SJCRH30 (cell line): ENCODE results near the gene NPIPB6. TPM values are rescaled to one million over a fixed set of nuclear protein-coding genes. Genes with fewer than 3 reads are reported as not detected.
"Not testable (repeated sequence)": the region's sequence is repeated elsewhere in the genome, so short reads cannot be mapped to it uniquely, and the experiment has no call there.

ENCODE experiments used
- DNase-seq, 2 experiments: peaks; one replicate each; pipeline ENCODE4 v3.0.0-alpha.2; 2015 to 2020
- H3K27ac ChIP-seq: fragments of 250-450 bp; sonication (Bioruptor Pico); 2 replicates; pipeline ENCODE4 v1.5.1; 2020; ENCODE audit warnings: mild to moderate bottlenecking, moderate library complexity
- H3K27me3 ChIP-seq: fragments of 250-450 bp; sonication (Bioruptor Pico); 2 replicates; pipeline ENCODE4 v1.5.1; 2020; ENCODE audit warnings: mild to moderate bottlenecking, moderate library complexity
- H3K36me3 ChIP-seq: fragments of 250-450 bp; sonication (Bioruptor Pico); 2 replicates; pipeline ENCODE4 v1.5.1; 2020; ENCODE audit warnings: mild to moderate bottlenecking, moderate library complexity
- H3K4me1 ChIP-seq: fragments of 250-450 bp; sonication (Bioruptor Pico); 2 replicates; pipeline ENCODE4 v1.5.1; 2020; ENCODE audit warnings: mild to moderate bottlenecking, moderate library complexity
- H3K4me3 ChIP-seq: fragments of 250-450 bp; sonication (Bioruptor Pico); 2 replicates; pipeline ENCODE4 v1.5.1; 2020; ENCODE audit warnings: mild to moderate bottlenecking, moderate library complexity
- H3K9me3 ChIP-seq: fragments of 250-450 bp; sonication (Bioruptor Pico); replicated peaks from 2 replicates; pipeline ENCODE4 v1.5.1; 2020; ENCODE audit warnings: mild to moderate bottlenecking, moderate library complexity
- total RNA-seq: library from RNA; depleted of rRNA; stranded (reverse); fragments of >200 nt; shearing (Covaris generic); gene quantifications from 2 replicates; pipeline ENCODE4 v1.2.3, GENCODE V29; 2014

NPIPB6 gene
- total RNA-seq, 1 experiment from 2014 or later = 0.20 TPM

DNA sequence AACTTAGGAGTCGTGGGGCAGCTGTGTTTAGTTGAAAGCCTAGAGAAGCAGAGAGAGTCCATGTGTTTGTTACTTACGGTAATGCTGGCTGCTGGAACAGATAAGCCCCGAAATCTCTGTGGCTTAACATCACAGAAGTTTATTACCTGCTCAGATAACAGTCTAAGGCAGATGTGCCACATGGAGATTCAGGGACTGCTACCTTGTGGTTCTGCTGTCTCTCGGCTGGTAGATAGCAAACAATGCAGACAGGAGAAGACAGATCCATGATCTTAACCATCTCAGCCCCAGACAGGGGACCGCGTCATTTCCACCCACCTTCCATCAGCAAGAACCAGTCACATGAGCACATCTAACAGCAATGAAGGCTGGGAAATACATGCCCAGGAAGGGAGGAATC, 30.7 kb downstream of the NPIPB6 start:
- H3K4me3 ChIP-seq, H3K27ac ChIP-seq, H3K27me3 ChIP-seq, H3K4me1 ChIP-seq, H3K9me3 ChIP-seq, H3K36me3 ChIP-seq, DNase-seq: not testable (repeated sequence)

DNA sequence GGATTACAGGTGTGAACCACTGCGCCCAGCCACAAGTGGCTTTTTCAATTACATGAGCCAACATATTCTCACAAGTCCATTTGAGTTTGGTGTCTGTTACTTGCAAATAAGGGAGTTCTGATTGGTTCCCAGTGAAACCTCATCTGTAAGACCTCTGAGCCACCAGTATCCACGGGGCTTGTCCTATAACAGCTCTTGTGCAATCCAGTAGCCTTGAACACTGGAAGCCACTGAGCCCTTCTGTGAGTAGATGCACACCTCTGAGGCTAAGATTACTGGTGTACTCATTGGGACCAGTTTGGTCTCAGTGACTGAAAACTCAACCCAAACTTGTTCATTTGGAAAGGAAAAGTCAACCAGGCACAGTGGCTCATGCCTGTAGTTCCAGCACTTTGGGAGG, 32.3 kb downstream of the NPIPB6 start:
- H3K4me3 ChIP-seq, H3K27ac ChIP-seq, H3K36me3 ChIP-seq, H3K27me3 ChIP-seq, H3K9me3 ChIP-seq, DNase-seq, H3K4me1 ChIP-seq: not testable (repeated sequence)

DNA sequence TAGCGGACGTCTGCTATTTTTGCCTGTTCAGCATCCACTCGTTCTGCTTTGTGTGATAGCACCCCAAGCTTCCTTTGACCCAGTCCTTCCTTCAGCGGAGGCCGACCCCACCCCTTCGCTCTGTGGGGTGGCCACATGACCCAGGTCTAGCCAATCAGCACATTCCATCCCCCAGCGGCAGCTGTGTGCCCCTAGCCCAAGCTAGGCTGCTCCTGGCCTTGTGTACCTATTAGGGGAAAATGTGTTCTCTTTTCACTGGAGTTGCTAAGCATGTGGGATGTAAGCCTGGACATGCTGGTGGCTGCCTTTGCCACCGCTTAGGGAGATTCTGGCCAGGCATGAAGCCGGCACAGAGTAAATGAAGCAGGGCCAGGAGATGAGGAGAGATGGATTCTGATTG, 33.1 kb downstream of the NPIPB6 start:
- DNase-seq = peak; percentile 33 to 40
- H3K4me3 ChIP-seq, H3K27me3 ChIP-seq, H3K9me3 ChIP-seq, H3K27ac ChIP-seq, H3K4me1 ChIP-seq, H3K36me3 ChIP-seq: not testable (repeated sequence)

DNA sequence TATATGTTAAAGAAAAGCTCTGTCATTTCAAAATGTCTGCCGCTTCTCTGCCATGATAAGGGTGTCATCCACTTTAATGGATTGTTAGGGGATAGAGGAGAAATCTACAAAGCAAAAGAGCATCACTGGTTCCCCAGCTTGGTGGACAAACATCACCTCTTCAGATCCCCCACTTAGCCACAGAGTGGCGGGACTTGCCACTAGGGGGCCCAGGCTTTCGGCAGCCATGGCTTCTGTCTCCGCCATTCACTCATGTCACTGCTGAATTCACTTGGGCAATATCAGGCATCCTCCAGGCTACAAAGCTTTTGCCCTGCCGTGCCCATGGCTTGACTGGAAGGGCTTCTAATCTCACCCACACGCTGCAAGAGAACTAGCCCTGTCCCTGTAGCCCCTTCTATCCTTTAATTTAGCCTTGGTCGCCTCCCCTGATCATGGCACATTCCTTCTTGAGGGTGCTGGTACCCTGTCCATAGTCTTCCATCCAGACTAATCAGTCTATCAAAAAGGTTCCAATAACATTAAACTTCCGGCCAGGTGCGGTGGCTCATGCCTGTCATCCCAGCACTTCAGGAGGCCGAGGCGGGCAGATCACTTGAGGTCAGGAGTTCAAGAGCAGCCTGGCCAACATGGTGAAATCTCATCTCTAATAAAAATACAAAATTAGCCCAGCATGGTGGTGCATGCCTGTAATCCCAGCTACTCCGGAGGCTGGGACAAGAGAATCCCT, 36.3 kb downstream of the NPIPB6 start:
- Histone ChIP-seq H3K4me3 (no peak overlapping the region), H3K27ac (no peak overlapping the region), H3K4me1 (no peaks in the 10 kb centered on the region), H3K27me3 (no peaks in the 10 kb centered on the region), H3K36me3 (no peaks in the 10 kb centered on the region), H3K9me3 (no peaks in the 10 kb centered on the region)
- peak; percentile 45 to 56 for DNase-seq

DNA sequence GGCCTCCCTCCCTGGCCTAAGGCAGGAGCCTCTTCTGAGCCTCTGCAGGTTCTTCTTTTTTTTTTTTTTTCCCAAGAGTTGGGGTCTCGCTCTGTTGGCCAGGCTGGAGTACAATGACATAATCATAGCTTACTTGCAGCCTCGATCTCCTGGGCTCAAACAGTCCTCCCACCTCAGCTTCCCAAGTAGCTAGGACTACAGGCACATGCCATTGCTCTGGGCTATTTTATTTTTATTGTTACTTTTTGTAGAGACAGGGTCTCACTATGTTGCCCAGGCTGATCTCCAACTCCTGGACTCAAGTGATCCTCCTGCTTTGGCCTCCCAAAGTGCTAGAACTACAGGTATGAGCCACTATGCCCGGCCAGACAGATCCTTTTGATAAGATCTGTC, 38.4 kb downstream of the NPIPB6 start:
- Histone ChIP-seq H3K27me3 (no peaks in the 10 kb centered on the region), H3K4me3 (no peak overlapping the region), H3K4me1 (no peaks in the 10 kb centered on the region), H3K36me3 (no peaks in the 10 kb centered on the region), H3K27ac (no peak overlapping the region), H3K9me3 (no peaks in the 10 kb centered on the region)
- DNase-seq = no peak

DNA sequence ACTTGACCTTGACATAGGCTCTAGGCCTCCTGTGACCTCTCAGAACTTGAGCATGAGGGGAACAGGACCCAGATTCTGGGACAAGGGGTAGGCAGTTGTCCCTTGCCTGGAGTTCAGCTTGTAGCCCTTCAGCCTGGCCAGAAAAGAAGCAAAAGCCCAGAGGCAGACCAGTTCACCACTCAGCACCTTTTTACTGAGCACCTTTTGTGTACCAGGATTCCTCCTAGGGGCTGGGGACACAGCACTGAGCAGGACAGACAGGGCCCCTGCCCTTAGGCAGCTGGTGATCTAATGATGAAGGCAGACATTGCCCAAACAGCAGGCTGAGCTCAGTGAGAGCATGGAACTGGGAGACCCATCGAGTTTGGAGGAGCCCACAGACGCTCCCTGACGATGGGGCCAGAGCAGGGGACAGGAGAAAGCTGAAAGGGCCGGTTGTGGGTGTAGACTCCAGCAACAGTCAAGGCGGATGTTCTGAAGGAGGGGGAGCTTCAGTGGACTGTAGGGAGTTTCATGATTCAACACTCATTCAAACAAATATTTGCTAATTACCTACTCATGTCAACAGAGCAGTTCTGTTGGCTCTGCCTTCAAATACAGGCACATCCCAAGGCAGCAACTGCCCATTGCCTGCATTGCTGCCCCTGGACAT, 38.9 kb downstream of the NPIPB6 start:
- peak in 1 of 2 experiments; percentile 0 for DNase-seq

DNA sequence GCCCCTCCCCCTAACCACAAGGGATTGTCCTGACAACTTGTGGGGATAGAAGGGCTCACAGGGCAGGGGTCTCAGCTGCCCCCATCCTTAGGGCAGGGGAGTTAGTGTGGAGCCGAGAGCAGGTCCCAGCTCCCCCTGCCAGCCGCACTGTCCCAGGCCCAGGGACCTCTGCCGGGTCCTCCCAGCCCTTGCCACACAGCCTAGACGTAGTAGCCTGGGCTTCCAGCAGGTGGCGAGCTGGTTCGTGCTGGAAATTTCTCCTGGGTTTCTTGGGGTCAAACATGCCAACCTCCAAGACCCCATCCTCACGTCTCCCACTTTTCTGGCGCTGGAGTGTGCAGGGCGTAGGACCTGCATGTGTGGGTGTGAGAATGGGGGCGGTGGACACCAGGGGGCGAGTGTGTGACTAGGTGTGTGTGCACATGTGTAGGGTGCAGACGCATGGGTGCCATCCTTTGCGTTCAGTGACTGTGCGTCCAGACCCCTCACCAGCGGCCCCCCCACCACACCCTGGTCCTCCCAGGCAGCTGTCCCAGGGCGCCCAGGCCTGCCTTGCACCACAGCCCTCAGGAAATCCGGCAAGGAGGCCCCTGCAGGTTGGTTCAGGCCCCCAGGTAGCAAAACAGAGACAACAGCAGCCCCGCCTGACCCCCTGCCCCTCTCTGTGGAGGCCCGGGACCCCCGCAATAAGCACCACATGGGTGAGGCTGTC, 41.5 kb downstream of the NPIPB6 start:
- no peak overlapping the region for H3K4me3 ChIP-seq
- no peaks in the 10 kb centered on the region for H3K9me3 ChIP-seq
- H3K4me1 ChIP-seq = no peaks in the 10 kb centered on the region
- peak; percentile 14 to 38 for DNase-seq
- H3K27me3 ChIP-seq = no peaks in the 10 kb centered on the region
- no peaks in the 10 kb centered on the region for H3K36me3 ChIP-seq
- no peak overlapping the region for H3K27ac ChIP-seq

More for the DNA sequence above, 38.9 kb downstream of the NPIPB6 start:
- Histone ChIP-seq H3K4me3 (no peak overlapping the region), H3K4me1 (no peaks in the 10 kb centered on the region), H3K27me3 (no peaks in the 10 kb centered on the region), H3K36me3 (no peaks in the 10 kb centered on the region), H3K9me3 (no peaks in the 10 kb centered on the region), H3K27ac (no peak overlapping the region)

DNA sequence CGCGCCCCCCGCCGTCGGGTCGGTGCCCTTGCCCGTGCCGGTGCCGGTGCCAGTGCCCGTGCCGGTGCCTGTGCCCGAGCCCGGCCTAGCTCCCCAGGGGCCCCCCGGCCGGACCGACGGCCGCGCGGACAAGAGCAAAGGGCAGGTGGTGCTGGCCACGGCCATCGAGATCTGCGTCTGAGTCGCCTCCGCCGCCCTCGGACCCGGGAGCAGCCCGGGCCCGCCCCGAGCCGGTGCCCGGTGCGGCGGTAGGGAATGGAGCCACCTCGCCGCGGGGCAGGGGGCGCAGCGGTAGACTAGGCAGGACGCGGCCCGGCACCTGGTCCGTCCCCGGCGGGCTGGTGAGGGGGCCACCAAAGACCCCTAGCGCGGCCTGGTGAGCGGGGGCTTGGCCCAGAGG, 42.6 kb downstream of the NPIPB6 start:
- no peak overlapping the region for H3K27ac ChIP-seq

DNA sequence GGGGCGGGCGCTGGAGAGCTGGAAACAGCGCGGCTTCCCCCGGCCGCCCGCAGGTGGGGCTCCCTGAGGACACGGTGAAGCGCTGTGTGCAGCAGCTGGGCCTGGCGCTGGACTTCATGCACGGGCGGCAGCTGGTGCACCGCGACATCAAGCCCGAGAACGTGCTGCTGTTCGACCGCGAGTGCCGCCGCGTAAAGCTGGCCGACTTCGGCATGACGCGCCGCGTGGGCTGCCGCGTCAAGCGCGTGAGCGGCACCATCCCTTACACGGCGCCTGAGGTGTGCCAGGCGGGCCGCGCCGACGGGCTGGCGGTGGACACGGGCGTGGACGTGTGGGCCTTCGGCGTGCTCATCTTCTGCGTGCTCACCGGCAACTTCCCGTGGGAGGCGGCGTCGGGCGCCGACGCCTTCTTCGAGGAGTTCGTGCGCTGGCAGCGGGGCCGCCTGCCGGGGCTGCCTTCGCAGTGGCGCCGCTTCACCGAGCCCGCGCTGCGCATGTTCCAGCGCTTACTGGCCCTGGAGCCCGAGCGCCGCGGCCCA, 43.2 kb downstream of the NPIPB6 start:
- no peak for DNase-seq
- H3K4me3 ChIP-seq = no peak overlapping the region
- H3K4me1 ChIP-seq = no peaks in the 10 kb centered on the region
- no peaks in the 10 kb centered on the region for H3K9me3 ChIP-seq
- H3K36me3 ChIP-seq = no peaks in the 10 kb centered on the region
- no peaks in the 10 kb centered on the region for H3K27me3 ChIP-seq
- H3K27ac ChIP-seq = no peak overlapping the region

More for the DNA sequence above, 42.6 kb downstream of the NPIPB6 start:
- Histone ChIP-seq H3K36me3 (no peaks in the 10 kb centered on the region), H3K9me3 (no peaks in the 10 kb centered on the region), H3K4me1 (no peaks in the 10 kb centered on the region), H3K4me3 (no peak overlapping the region), H3K27me3 (no peaks in the 10 kb centered on the region)
- no peak for DNase-seq

DNA sequence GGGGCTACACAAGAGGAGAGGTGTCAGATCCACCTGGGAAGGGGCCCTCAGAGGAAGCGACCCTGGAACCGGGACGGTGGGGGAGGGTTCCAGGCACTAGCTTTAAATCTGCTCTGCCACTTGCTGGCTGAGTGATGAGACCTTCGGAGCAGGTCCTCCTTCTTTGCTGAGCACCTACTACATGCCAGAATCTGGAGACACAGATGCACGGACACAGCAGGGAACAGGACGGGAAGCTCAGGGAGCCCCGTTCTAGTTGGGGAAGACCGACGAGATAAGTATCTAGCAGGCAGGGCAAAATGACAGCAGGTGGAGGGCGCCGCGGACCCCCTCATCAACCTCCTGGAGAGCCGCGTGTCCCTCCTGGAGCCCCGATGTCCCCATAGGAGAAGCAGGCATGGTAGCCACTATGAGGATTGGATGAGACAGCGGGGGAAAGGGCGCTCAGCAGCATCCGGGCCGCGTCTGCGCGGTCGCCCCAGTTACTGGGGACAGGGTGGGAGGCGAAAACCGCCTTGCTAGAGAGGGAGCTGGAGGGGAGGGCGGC, 43.8 kb downstream of the NPIPB6 start:
- Histone ChIP-seq H3K9me3 (no peaks in the 10 kb centered on the region), H3K27ac (no peak overlapping the region)
- DNase-seq = no peak

DNA sequence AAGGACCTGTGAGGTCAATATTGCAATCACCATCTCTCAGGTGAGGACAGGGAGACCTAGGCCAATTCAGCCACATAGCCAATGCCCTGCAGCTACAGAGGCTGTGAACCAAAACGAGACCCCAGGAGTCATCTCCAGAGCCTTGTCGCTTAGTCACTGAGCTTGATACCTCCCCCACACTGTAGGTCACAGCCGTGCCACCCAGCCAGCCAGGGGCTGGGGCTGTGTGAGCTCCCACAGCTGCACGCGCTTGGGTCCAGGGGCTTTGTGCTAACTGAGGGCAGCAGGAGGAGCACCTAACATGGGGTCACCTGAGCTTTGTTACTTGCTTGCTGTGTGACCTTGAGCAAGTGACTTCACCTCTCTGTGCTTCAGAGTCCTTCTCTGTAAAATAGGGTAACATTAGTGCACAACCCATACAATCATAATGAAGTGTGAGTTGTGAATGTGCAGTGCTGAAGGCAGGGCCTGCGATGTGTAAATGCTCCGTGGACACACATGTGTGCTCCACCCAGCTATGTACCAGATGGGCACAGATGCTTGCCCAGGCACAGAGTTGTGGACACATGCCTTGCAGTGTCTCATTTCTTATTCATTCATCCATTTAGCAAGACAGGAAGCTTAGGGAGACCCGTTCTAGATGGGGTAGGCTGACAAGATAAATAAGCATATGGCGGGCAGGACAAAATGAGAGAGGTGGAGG, 45.1 kb downstream of the NPIPB6 start:
- Histone ChIP-seq H3K4me1 (no peaks in the 10 kb centered on the region), H3K27ac (no peak overlapping the region), H3K27me3 (no peaks in the 10 kb centered on the region), H3K4me3 (no peak overlapping the region), H3K36me3 (no peaks in the 10 kb centered on the region), H3K9me3 (no peaks in the 10 kb centered on the region)
- no peak for DNase-seq

More for the DNA sequence above, 43.8 kb downstream of the NPIPB6 start:
- Histone ChIP-seq H3K4me1 (no peaks in the 10 kb centered on the region), H3K36me3 (no peaks in the 10 kb centered on the region), H3K27me3 (no peaks in the 10 kb centered on the region), H3K4me3 (no peak overlapping the region)

DNA sequence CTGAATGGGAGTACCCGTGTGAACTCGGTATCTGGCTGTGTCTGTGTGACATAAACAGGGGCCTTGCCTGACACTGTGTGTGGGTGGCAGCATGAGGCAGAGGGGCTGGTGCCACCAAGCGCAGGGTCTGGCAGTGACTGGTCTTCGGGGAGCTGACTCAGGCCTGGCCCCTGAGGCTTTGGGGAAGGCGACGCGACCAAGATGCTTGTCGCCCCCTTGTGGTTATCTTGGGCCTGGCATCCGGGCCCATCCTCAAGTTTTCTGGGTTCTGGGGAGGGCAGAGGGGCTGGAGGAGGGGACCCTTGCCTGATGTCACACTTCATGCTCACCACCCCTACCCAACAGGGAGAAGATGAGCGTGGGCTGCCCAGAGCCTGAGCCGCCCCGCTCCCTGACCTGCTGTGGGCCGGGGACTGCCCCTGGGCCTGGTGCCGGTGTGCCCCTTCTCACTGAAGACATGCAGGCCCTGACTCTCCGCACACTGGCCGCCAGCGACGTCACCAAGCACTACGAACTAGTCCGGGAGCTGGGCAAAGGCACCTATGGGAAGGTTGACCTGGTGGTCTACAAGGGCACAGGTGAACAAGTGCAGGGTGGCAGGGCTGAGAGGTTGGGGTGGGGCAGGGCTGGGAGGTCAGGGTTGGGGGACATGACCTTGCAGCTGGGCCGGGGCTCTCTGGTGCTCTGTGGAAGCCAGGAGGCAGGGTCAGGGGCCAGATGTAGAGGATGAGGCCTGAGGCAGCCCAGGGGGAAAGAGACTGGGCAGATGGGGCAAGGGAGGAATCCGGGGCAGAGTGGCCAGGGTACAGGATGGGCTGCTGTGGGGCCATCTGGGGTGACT, 46.0 kb downstream of the NPIPB6 start:
- no peaks in the 10 kb centered on the region for H3K4me1 ChIP-seq
- DNase-seq = peak; percentile 48 to 71

DNA sequence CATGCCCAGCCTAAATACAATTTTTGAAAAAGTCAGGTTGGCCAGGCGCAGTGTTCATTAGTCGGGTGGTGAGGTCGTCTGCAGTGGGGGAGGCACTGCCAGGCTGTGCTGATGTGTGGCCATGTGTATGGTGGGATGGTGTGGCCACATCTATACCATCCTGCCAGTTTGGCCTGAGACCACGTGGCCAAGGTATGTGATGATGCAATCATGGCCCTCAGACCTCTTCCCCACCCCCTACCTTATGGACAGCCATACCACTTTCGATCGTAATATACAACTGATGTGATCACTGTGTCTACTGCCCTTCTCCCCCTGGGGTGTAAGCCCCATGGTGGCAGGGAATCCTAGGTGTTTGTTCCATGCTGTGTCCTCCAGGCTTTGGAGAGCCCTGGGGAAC, 47.3 kb downstream of the NPIPB6 start:
- H3K4me3 ChIP-seq = no peak overlapping the region
- no peaks in the 10 kb centered on the region for H3K36me3 ChIP-seq
- no peak overlapping the region for H3K27ac ChIP-seq
- DNase-seq = no peak
- H3K27me3 ChIP-seq = no peaks in the 10 kb centered on the region
- H3K9me3 ChIP-seq = no peaks in the 10 kb centered on the region
- no peaks in the 10 kb centered on the region for H3K4me1 ChIP-seq

More for the DNA sequence above, 46.0 kb downstream of the NPIPB6 start:
- no peaks in the 10 kb centered on the region for H3K36me3 ChIP-seq
- no peaks in the 10 kb centered on the region for H3K27me3 ChIP-seq
- no peak overlapping the region for H3K4me3 ChIP-seq
- H3K9me3 ChIP-seq = no peaks in the 10 kb centered on the region
- no peak overlapping the region for H3K27ac ChIP-seq

DNA sequence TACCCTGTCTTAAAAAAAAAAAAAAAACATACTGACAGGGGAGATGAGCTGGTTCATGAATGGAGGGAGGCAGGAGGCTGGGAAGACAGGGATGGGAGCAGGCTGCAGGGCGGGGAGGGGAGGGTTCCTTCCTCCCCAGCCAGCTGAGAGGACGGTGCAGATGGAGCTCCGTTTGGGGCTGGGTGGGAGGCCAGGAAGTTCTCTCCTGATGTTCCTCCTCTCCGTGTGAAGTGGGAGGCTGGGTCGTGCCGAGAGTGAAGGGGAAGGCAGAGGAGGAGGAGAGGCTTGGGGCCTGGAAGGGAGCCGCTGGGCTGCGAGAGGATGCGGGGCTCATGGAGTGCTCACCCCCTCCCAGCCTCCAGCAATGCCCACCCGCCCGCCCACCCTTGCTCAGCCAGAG, 49.7 kb downstream of the NPIPB6 start:
- H3K4me3 ChIP-seq = no peak overlapping the region
- no peaks in the 10 kb centered on the region for H3K36me3 ChIP-seq
- no peaks in the 10 kb centered on the region for H3K4me1 ChIP-seq
- no peak overlapping the region for H3K27ac ChIP-seq
- DNase-seq = no peak
- H3K27me3 ChIP-seq = no peaks in the 10 kb centered on the region
- H3K9me3 ChIP-seq = no peaks in the 10 kb centered on the region
